Lung (tissue), 12 donors: ENCODE results near the gene MVB12B. TPM values are rescaled to one million over a fixed set of nuclear protein-coding genes. Genes with fewer than 3 reads are reported as not detected.

ENCODE experiments used
- ATAC-seq: fragments of 200-7000 bp; cut with Tn5 transposase; one replicate; pipeline ENCODE4 v1.9.1; 2020; ENCODE audit warnings: moderate number of reproducible peaks; ENCODE audit not compliant: insufficient read depth, low FRiP score
- DNase-seq, 3 donors: peaks; one replicate each; pipeline ENCODE4 v3.0.0-alpha.2; 2013 to 2017
- H3K27ac ChIP-seq, 2 donors: one replicate each; pipeline ENCODE4 v1.5.1; 2013; ENCODE audit warnings: mild to moderate bottlenecking in 2 of 2, moderate library complexity in 2 of 2, control low read depth in 1 of 2, inconsistent platforms in 1 of 2, low read depth in 1 of 2, low read length in 1 of 2
- H3K27me3 ChIP-seq, 3 donors: one replicate each; pipeline ENCODE4 v1.5.1; 2013; ENCODE audit warnings: low read length in 2 of 3; ENCODE audit not compliant: control insufficient read depth in 3 of 3, insufficient read depth in 3 of 3
- H3K36me3 ChIP-seq, 4 donors: one replicate each; pipeline ENCODE4 v1.5.1; 2013; ENCODE audit warnings: low read length in 4 of 4, mild to moderate bottlenecking in 1 of 4, moderate library complexity in 1 of 4; ENCODE audit not compliant: control insufficient read depth in 4 of 4, insufficient read depth in 4 of 4
- H3K4me1 ChIP-seq, 5 donors: one replicate each; pipeline ENCODE4 v1.5.1; 2013; ENCODE audit warnings: low read length in 5 of 5, mild to moderate bottlenecking in 2 of 5, moderate library complexity in 1 of 5; ENCODE audit not compliant: control insufficient read depth in 5 of 5, insufficient read depth in 5 of 5
- H3K4me3 ChIP-seq: one replicate; pipeline ENCODE4 v1.5.1; 2013; ENCODE audit warnings: mild to moderate bottlenecking, control low read depth, moderate library complexity
- H3K9ac ChIP-seq, 2 donors: one replicate each; pipeline ENCODE4 v1.5.1; 2013; ENCODE audit warnings: low read length in 2 of 2, control low read depth in 1 of 2; ENCODE audit not compliant: insufficient read depth in 1 of 2
- H3K9me3 ChIP-seq, 4 donors: one replicate each; pipeline ENCODE4 v1.5.1; 2013; ENCODE audit warnings: low read length in 3 of 4, mild to moderate bottlenecking in 1 of 4, moderate library complexity in 1 of 4; ENCODE audit not compliant: control insufficient read depth in 4 of 4, insufficient read depth in 3 of 4
- WGBS, 2 donors: extraction: QIAGEN DNeasy Blood & Tissue Kit; methylation state at CpG; one replicate each; pipeline ENCODE4 v1.1.7; 2013; 5-methylcytosine and 5-hydroxymethylcytosine counted together
- polyA plus RNA-seq, 2 donors: library from polyadenylated mRNA; stranded (reverse); fragments of 200-250 nt; gene quantifications; one replicate each; pipeline ENCODE4 v1.2.1, GENCODE V29; 2013
- total RNA-seq, 2 donors: library from RNA; depleted of rRNA in 1 of 2; stranded (reverse); fragments of >200 nt in 1 of 2; gene quantifications; one replicate each; pipeline ENCODE4 v1.2.1, GENCODE V29; 2014 to 2021
- TF ChIP-seq, protein P1 (sequence below): IDR thresholded peaks from 2 replicates; pipeline ENCODE4 v1.5.1; 2012; ENCODE audit warnings: mild to moderate bottlenecking; ENCODE audit errors: control extremely low read depth, extremely low read depth
- donor health status: control.
- donor health status: control.
- donor health status: Bipolar disorder and iron deficiency.
- donor health status: healthy.
- donor health status: DM: yes; HTN: yes; CAD: no.

MVB12B gene
- total and polyA plus RNA-seq, 4 donors = 9.5 to 33.6 (median 16.5) TPM

DNA sequence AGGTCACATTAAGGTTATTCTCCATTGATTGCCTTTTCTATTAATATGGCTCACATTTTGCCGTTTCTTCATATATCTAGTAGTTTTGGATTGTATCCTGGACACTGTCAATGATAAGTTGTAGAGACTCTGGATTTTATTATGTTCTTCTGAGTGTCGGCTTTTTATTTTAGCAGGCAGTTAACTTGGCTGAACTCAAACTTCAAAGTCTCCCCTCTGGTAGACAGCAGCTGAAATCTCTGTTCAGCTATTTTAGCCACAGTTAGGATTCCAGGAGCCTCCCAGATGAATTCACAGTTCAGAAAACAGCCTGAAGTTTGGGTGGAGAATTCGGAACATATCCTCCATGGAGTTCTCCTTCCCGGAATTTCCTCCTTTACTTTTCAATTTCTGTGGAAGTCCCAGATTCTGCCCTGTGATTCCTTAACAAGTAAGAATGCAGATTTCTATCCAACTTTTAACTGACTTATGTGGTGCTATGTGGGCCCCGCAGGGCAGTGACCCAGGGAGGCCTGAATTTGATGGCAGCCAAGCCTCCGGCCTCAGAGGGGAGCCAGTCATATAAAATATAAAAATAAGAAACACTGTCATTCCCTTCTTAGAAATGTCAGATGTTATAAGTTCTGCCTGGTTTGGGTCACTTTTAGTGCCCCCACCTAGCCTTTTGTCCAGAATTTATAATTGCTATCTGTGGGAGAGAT is 39.3 kb upstream of the MVB12B start:
- Histone ChIP-seq H3K9ac (no peak overlapping the region), H3K27ac (no peak overlapping the region), H3K4me3 (no peak overlapping the region), H3K4me1 (no peaks in the 10 kb centered on the region), H3K36me3 (no peaks in the 10 kb centered on the region), H3K27me3 (no peaks in the 10 kb centered on the region), H3K9me3 (peaks cover 0 to 2% (median 0%) of the 10 kb centered on the region in 4 donors)
- no peak for ATAC-seq
- WGBS, 2 donors = 81 to 89% methylated on average over 6 of the region's 6 CpGs
- TF ChIP-seq, protein P1, sequence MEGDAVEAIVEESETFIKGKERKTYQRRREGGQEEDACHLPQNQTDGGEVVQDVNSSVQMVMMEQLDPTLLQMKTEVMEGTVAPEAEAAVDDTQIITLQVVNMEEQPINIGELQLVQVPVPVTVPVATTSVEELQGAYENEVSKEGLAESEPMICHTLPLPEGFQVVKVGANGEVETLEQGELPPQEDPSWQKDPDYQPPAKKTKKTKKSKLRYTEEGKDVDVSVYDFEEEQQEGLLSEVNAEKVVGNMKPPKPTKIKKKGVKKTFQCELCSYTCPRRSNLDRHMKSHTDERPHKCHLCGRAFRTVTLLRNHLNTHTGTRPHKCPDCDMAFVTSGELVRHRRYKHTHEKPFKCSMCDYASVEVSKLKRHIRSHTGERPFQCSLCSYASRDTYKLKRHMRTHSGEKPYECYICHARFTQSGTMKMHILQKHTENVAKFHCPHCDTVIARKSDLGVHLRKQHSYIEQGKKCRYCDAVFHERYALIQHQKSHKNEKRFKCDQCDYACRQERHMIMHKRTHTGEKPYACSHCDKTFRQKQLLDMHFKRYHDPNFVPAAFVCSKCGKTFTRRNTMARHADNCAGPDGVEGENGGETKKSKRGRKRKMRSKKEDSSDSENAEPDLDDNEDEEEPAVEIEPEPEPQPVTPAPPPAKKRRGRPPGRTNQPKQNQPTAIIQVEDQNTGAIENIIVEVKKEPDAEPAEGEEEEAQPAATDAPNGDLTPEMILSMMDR = no peak
- no peak for DNase-seq

DNA sequence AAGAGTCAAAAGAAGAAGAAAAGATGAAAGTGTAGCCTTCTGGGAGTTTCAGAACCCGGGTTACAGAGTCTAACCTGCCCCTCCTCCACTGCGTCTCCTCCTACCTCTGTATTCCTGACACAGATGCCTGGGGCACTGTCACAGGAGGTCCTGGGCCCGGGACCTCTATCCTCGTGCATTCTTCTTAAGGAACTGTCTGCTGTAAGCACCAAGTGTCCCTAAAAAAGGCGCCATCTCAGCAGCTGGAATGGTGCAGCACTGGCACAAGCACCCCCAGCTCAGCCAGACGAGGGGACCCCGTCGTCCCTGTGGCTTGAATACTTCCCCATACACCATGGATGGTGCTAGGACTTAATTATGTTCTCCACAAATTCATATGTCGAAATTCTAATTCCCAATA is 35.8 kb upstream of the MVB12B start:
- H3K4me3 ChIP-seq = no peak overlapping the region
- DNase-seq = no peak
- no peak for ATAC-seq
- WGBS, 2 donors = 78 to 86% methylated on average over 9 of the region's 9 CpGs
- H3K9ac ChIP-seq = no peak overlapping the region
- TF ChIP-seq, protein P1 = no peak
- no peaks in the 10 kb centered on the region for H3K36me3 ChIP-seq
- no peak overlapping the region for H3K27ac ChIP-seq
- H3K27me3 ChIP-seq = no peaks in the 10 kb centered on the region
- H3K4me1 ChIP-seq = no peaks in the 10 kb centered on the region
- H3K9me3 ChIP-seq = peaks cover 0 to 2% (median 0%) of the 10 kb centered on the region in 4 donors

DNA sequence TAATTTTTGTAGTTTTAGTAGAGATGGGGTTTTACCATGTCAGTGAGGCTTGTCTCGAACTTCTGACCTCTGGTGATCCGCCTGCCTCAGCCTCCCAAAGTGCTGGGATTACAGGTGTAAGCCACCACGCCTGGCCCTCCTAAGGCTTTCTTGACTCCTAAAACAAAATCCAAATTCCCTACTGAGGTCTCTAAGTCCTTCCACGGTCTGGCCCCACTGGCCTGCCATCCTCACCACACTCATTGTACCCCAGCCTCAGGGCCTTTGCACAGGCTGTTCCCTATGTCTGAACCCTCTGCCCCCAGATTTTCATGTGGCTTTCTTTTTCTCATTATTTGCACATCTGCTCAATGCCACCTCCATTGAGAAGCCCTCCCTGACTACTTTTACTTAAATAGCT is 34.7 kb upstream of the MVB12B start:
- ATAC-seq = no peak
- H3K9ac ChIP-seq = no peak overlapping the region
- no peak overlapping the region for H3K27ac ChIP-seq
- no peak overlapping the region for H3K4me3 ChIP-seq
- no peaks in the 10 kb centered on the region for H3K4me1 ChIP-seq
- H3K36me3 ChIP-seq = no peaks in the 10 kb centered on the region
- 90 to 92% methylated on average over 4 of the region's 4 CpGs for WGBS, 2 donors
- TF ChIP-seq, protein P1 = no peak
- no peaks in the 10 kb centered on the region for H3K27me3 ChIP-seq
- DNase-seq = no peak
- peaks cover 0 to 2% (median 0%) of the 10 kb centered on the region in 4 donors for H3K9me3 ChIP-seq
